Panc1 (cell line): ENCODE results near the gene HCN2.

Experiments
- CTCF ChIP-seq: fragments of 450-650 bp; IDR thresholded peaks from 2 replicates; pipeline ENCODE4 v1.5.1; 2017; ENCODE audit warnings: mild to moderate bottlenecking
- POLR2AphosphoS5 ChIP-seq: IDR thresholded peaks from 2 replicates; pipeline ENCODE4 v1.6.1; 2012; ENCODE audit warnings: mild to moderate bottlenecking, low read depth, low read length, moderate library complexity

GRCh38 chr19:613732-614567 is 24.3 kb downstream of the HCN2 start:
- TF ChIP-seq CTCF (no peak), POLR2AphosphoS5 (no peak)
